Muscle of arm (tissue), 12 donors: ENCODE measurements around the gene LRRC63. TPM values are rescaled to one million over a fixed set of nuclear protein-coding genes. Genes with fewer than 3 reads are reported as not detected.

Experiments
- DNase-seq: peaks from one replicate; pipeline ENCODE4 v3.0.0-alpha.2; 2013
- polyA plus RNA-seq, 12 donors: library from polyadenylated mRNA; unstranded; fragments of 120-200 nt; gene quantifications; one replicate each; pipeline ENCODE4 v1.2.1, GENCODE V29; 2013; ENCODE audit not compliant: insufficient read length in 12 of 12

The LRRC63 gene
- polyA plus RNA-seq, 12 donors: 0.08 to 0.18 (median 0.10) TPM; not detected in 6

GRCh38 chr13:46310066-46310465 is 98.3 kb downstream of the LRRC63 start:
- no peak for DNase-seq

GRCh38 chr13:46311217-46311616 is 99.5 kb downstream of the LRRC63 start:
- DNase-seq: no peak

GRCh38 chr13:46313024-46313423 is 101.3 kb downstream of the LRRC63 start:
- no peak for DNase-seq

DNA sequence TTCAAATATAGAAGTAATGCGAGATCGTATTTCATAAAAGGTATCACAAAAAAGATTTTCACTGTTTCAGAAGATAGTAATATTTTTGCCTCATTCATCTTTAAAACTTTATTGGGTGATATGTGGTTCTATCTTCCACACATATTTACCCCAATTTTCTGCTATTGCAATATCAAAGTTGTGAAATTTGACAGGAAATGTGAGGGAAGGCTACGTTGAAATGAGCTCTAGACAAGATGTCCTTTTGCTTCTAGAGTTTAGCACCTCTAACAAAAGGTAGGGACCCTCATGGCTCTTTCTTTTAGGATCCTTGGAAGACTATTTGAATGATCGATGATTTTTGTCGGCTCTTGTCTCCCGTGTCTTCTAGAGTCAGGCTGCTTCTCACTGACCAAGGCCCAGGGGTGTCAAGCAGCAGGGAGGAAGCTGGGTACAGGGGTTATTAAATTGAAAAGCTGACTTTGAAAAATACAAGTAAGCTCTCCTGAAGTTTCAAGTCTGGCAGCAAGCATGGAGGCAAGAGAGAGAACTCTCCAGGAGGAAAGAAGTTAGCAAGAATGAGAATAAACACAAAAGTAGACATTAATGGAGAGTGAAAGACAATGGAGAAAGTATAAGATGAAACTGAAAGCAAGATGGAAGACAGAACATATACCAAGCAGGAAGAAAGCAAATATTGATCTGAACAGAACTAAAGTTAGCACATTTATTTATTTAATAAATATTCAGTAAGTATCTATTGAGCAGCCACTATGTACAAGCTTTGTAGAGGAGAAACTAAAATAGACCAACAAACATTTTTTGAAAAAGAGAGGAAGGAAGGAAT is 101.9 kb downstream of the LRRC63 start:
- no peak for DNase-seq

GRCh38 chr13:46314587-46314986 is 102.9 kb downstream of the LRRC63 start:
- DNase-seq: no peak

DNA sequence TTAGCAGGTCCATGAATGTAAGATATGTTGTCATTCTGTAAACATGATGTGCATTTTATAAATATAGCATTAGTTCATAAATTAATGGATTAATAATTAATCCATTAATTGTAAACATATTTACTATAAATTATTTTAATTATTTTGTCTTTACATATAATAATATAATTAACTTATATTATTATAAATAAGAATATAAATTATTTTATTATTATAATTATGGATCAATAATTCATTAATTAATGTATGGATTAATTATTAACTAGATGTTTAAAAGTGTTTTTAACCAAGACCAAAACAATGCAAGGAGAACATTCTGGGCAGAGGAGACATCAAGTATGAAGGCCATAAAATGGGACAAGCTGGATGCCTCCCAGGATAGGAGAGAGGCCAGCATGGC is 103.3 kb downstream of the LRRC63 start:
- no peak for DNase-seq

GRCh38 chr13:46315491-46316075 is 103.9 kb downstream of the LRRC63 start:
- DNase-seq: no peak

DNA sequence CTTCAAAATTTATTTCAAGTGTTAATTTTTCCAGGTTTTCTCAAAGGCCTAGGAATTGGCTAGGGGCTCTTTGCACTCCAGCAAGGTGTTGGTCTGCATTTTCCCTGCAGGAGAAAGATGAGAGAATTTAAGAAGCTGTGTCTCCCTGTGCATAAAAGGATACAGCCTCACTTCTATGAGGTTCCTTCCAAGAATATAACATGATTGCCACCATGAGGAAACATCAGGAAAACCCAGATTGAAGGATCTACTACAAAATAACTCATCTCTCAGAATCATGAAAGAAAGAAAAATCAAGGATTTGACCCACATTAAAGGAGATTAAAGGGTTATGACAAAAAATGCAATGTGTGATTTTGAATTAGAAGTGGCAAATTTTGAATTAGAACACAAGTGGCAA is 105.4 kb downstream of the LRRC63 start:
- DNase-seq: no peak

DNA sequence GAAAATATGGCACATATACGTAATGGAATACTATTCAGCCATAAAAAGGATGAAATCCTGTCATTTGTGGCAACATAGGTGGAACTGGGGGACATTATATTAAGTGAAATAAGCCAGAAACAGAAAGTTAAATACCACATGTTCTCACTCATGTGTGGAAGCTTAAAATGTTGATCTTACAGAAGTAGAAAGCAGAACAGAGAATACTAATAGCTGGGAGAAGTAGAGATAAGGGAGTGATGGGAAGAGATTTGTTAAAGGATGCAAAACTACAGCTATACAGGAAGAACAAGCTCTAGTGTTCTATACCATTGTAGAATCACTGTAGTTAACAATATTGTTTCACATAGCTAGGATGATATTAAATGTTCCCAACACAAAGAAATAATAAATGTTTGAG is 107.3 kb downstream of the LRRC63 start:
- DNase-seq: no peak

- no peak for DNase-seq
Observed at GRCh38 chr13:46320406-46320805, 108.7 kb downstream of the LRRC63 start.

GRCh38 chr13:46320821-46321220 is 109.1 kb downstream of the LRRC63 start:
- DNase-seq: no peak

GRCh38 chr13:46321494-46322225 is 109.9 kb downstream of the LRRC63 start:
- DNase-seq: peak; percentile 35

DNA sequence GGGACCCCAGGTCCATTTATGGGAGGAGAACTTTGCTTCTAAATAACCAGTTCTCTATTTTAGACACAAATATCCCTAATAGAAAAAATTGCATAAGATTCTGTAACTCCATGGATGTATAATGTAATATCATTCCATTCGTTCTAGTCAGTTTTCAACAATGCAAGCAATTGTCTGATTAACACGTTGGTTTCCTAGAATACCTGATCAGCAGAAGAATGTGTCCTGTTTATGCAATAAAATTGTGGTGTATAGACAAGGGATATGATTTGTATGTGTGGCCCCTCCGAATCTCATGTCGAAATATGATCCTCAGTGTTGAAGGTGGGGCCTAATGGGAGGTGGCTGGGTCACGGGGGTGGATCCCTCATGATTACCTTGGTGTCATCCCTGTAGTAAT is 113.2 kb downstream of the LRRC63 start:
- no peak for DNase-seq

Other genes with a start within 250 kb of the LRRC63 start
- gene ZC3H13, start 159.2 kb upstream of the LRRC63 start, polyA plus RNA-seq: 10 to 100 TPM; 37.2 to 69.4 (median 43.5) TPM
- gene CPB2, start 106.9 kb upstream of the LRRC63 start, polyA plus RNA-seq: 1 to 10 TPM in 1 of 12 donors, under 1 TPM in 5, not detected in 6; 0.11 to 1.4 (median 0.26) TPM
- 10 to 100 TPM in 6 of 12 donors, 1 to 10 TPM in 5, not detected in 1; 8.2 to 57.8 (median 10.9) TPM for gene LCP1, start 29.8 kb upstream of the LRRC63 start, polyA plus RNA-seq
- gene RUBCNL, start 175.3 kb downstream of the LRRC63 start, polyA plus RNA-seq: 1 to 10 TPM in 10 of 12 donors, not detected in 2; 1.9 to 5.5 (median 2.6) TPM